GM18498 (cell line): ENCODE measurements around the gene TNS1.
"Not testable (repeated sequence)": the region's sequence is repeated elsewhere in the genome, so short reads cannot be mapped to it uniquely, and the experiment has no call there.

Source experiments
- ATAC-seq: cut with Tn5 transposase; IDR thresholded peaks from one replicate; pipeline ENCODE4 v1.9.1; 2021; ENCODE audit warnings: mild to moderate bottlenecking, moderate library complexity; ENCODE audit not compliant: unreplicated experiment

TNS1 gene

GRCh38 chr2:217792626-217793527, 209.9 kb downstream of the TNS1 start:
- no peak for ATAC-seq

- ATAC-seq = no peak
These were observed 211.2 kb downstream of the TNS1 start for GRCh38 chr2:217791551-217791950.

DNA sequence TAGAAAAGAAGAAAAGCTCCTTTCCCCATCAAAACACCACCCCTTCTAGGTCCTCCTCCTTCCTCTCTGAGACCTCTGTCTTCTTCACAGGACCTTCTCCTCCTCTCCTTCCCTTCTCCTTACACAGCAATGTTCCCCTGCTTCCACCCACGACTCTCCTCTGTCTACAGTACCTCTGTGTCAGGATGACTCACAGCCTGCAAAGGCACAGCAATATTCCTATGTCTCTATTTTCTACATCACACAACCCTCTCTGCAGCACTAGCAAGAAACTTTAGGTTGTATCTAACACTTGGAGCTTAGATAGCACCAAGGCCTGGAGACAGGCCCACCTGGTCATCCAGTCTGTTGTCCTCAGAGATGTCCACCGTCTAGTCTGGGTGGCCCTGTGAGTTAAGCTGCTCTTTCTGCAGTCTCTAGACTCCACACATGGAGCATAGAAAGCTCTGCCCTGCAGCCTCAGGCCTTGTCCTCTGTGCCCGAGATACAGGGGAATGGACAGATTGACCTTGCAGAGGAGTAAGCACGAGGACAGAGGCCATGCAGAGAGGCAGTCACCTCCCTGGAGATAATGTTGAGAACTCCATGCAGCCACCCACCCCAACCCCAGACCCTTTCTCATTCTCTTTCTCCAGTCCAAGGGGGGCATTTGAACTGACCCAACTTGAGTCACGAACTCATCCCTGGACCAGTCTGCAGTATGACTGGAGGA, 212.0 kb downstream of the TNS1 start:
- no peak for ATAC-seq

DNA sequence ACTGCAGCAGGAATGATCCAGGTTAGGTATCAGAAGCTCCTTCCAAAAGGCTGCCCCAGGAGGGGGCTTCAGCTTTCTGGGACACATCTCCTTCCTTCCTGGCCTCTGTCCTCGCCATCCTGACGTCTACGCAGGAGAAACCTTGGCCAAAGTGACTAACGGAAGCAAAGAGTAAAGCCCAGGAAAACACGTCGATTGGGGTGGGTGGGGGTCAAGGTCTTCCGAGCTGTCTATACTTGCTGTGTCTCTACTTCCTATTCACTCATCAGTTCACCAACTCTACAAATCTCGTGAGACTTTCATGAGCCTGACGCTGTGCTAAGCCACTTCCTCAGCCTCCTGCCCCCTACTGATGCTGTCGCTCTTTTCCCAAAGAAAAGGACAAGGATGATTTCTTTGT, 212.6 kb downstream of the TNS1 start:
- ATAC-seq = peak; percentile 71

GRCh38 chr2:217789736-217790181, 213.0 kb downstream of the TNS1 start:
- ATAC-seq = no peak

DNA sequence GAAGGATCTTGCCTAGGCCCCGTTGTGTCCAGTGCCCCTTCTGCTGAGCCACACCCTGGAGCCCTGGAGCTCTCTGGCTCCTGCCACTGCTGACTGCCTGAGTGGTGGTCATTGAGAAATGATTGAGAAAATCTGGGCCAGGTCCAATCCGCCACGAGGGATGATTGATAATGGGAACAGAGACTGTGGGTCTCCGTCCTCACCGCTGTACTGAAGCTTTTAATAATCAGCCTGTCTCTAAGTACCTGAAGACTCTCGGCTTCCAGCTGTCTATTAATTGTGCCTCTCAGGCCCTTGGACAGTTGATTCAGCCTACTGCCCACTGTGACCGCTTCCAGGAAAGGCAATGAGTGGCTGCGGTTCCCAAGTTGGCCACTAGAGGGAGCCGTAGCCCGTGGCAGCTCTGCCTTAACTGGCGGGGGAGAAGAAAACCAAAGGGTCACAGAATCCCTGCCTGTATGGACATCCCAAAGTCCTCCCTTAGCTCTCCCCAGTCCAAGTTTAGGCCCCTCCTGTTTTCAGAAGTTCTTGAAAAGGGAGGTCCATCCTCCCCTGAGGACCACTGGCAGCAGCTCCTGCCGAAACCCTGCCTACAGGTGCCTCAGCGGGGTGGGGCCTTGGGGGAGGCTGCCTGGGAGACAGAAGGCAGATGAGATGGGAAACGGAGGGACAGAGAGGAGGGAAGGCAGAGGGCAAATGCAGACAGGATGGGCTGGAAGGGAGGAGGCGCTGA, 213.6 kb downstream of the TNS1 start:
- ATAC-seq = peak; percentile 51

- no peak for ATAC-seq
These were observed 214.2 kb downstream of the TNS1 start for GRCh38 chr2:217788669-217789002.

GRCh38 chr2:217787160-217787877, 215.5 kb downstream of the TNS1 start:
- ATAC-seq = no peak

DNA sequence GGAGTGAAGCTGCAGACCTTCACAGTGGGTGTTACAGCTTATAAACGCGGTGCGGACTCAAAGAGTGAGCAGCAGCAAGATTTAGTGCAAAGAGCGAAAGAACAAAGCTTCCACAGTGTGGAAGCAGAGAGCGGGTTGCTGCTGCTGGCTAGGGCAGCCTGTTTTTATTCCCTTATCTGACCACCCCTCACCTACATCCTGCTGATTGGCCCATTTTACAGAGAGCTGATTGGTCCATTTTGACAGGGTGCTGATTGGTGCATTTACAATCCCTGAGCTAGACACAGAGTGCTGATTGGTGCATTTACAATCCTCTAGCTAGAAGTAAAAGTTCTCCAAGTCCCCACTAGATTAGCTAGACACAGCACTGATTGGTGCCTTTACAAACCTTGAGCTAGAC, 216.2 kb downstream of the TNS1 start:
- not testable (repeated sequence) for ATAC-seq

- peak; percentile 63 for ATAC-seq
These were observed 217.2 kb downstream of the TNS1 start for GRCh38 chr2:217785544-217786045.

DNA sequence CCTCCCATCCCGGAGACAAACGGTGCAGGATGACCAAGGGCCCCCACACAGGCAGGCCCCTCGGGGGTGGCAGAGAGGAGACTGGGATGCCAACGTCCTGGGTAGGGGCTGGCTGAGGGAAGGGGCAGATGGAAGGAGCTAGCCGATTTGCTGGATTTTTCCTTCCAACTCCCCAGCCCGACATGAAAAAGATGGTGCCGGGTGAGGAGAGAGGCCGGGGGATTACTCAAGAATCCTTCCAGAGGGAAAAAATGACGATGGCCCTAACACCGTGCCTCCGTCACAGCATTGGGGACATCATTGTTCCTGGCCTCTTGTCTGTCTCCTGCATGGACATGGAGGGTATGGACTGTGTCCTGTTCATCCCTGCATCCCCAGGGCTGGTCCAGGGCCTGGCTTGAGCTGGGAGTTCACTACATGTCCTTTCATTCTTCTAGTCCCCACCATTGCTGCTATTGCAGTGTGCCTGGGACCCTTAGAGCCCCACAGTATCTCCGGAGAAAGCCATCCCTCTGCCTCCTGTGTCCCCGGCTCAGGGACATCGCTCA, 217.7 kb downstream of the TNS1 start:
- ATAC-seq = peak; percentile 12

DNA sequence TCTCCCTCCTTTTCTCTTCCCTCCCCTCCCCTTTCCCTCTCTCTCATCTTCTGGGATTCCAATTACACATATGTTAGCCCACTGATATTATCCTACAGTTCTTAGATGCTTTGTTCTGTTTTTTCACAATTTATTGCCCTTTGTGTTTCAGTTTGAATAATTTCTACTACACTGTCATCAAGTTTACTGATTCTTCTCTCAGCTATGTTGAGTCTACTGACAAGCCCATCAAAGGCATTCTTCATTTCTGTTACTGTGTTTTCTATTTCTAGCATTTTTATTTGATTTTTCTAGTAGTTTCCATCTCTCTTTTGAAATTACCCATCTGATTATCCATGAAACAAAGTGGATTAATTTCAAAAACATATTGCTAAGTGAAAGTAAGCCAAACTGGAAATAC, 219.6 kb downstream of the TNS1 start:
- no peak for ATAC-seq

DNA sequence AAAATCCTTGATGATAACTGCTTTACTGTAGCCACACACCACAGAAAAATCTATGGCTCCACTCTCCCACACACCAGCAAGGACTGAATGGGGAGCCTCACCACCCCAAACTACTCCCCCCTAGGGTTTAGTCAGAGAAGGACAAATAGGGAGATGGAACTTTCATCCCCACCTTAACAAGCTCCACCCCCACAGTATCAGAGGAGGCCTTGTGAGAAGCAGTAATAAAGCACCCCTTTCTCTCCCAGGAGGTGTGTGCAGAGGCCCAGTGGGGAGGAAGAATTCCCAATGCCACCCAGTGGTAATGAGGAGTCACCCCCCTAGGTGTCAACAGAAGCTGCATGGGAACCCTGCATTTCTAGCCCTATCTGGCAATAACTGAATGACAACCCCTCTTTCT, 224.9 kb downstream of the TNS1 start:
- no peak for ATAC-seq

DNA sequence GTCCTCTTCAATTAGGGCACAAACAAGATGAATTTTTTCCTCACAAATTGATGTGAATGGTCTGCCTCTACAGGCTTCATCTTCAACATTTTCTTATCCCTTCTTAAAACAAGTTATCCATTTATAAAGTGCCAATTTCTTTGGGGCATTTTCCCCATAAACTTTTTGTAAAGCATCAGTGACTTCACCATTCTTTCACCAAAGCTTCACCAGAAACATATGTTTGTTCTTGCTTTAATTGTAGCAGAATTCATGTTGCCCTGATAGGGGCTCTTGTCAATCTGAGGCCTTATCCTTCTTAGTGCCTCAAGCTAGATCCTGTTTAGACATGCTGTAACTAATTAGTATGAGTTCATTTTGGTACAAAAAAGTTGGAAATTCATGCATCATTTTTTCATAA, 226.2 kb downstream of the TNS1 start:
- ATAC-seq = no peak

GRCh38 chr2:217775920-217776503, 226.8 kb downstream of the TNS1 start:
- ATAC-seq = no peak

DNA sequence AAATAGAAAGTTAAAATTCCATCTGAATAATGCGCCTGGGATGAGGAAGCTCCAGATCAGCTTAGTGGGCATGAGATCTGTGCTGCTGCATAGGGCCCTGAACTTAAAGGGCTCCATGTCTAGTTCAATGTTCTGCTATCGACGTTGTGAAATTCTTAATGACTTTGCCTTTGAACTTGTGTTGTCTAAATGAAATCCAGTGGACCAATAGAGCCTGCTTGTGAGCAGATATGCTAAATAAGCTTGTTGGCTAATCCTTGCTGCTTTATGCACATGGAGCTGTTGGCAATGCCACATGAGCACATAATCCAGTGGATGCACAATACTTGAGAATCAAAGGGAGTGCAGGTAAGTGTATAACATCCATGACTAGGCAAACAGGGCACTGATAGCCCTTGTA, 228.6 kb downstream of the TNS1 start:
- no peak for ATAC-seq

- no peak for ATAC-seq
These were observed 229.3 kb downstream of the TNS1 start for GRCh38 chr2:217773539-217773938.

GRCh38 chr2:217766356-217766755, 236.4 kb downstream of the TNS1 start:
- ATAC-seq = no peak

GRCh38 chr2:217761645-217762277, 241.0 kb downstream of the TNS1 start:
- no peak for ATAC-seq

DNA sequence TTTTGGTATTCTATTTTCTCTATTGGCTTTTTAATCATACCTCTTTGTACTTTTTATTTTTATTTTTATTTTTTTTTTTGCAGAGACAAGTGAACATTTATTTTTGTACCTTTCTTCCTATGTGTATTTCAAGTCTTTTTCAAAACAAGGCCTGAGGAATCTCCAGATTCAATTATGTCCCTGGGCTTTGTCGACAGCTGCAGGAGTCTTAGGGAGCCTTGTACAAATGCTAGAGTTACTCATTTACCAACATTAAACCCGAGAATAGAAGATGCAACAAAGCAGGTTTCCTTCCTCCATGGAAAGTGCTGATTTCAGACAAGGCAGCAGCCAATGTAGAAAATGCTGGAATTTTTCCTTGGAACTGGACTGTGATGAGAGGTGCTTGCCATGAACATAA, 242.8 kb downstream of the TNS1 start:
- no peak for ATAC-seq
